22Rv1 (cell line): ENCODE results near the gene CALML3.

Source experiments
- CTCF ChIP-seq: fragments of 450-650 bp; IDR thresholded peaks from 2 replicates; pipeline ENCODE4 v1.5.1; 2017; ENCODE audit warnings: mild to moderate bottlenecking
- ZFX ChIP-seq: fragments of 450-650 bp; IDR thresholded peaks from 2 replicates; pipeline ENCODE4 v1.6.1; 2017; ENCODE audit warnings: antibody characterized with exemption, borderline replicate concordance

- TF ChIP-seq CTCF (no peak), ZFX (no peak)
Measured at GRCh38 chr10:5514226-5514850, 10.4 kb upstream of the CALML3 start.
